Pons (tissue), 1 donor: ENCODE measurements around the gene COX19.
"Not testable (repeated sequence)": the region's sequence is repeated elsewhere in the genome, so short reads cannot be mapped to it uniquely, and the experiment has no call there.

Experiments
- DNase-seq: peaks from one replicate; pipeline ENCODE4 v3.0.0-alpha.2; 2016; ENCODE audit warnings: low spot score

COX19 gene

DNA sequence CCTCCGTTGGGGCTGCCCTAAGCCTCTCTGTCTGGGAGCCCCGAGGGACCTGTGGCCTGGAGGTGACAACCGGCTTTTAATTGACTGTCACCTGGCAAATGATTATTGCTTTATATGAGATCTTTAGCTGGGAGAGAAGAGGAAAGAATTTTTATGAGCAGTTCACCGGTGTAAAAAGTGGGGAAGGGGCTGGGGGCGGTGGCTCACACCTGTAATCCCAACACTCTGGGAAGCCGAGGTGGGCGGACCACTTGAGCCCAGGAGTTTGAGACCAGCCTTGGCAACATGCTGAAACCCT, 2.6 kb upstream of the COX19 start:
- DNase-seq = no peak

DNA sequence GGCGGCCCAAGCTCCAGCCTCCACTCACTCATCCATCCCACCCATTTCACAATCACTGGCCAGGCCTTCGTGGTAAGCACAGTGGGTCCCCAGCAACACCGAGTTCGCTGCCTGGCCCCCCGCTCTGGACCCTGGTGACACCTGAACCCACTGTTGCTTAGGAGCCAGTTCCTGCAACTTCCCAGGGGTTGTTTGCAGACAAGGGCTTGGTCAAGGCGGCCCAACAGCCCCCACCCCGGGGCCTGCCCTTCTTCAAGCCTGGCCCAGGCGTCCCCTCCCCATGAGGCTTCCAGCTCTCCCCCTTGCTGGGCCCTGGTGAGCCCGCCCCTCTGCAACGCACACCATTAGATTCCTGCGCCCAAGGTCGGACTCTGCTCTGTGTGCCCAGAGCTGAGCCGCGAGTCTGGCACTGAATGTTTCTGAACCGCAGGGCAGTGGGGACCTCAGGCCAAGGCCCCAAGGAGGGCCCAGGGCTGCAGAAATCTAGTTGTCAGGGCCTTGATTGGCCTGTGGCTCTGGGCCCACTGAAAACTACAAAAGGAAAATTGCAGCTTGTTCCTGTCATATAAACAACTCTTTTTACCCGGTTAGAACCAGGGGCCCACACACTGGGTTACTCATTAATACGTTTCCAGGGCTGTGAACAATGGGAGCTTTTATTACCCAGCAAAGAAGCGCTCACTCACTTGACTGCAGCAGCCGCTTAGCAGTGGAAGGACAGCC, 2.1 kb upstream of the COX19 start:
- peak; percentile 98 for DNase-seq

DNA sequence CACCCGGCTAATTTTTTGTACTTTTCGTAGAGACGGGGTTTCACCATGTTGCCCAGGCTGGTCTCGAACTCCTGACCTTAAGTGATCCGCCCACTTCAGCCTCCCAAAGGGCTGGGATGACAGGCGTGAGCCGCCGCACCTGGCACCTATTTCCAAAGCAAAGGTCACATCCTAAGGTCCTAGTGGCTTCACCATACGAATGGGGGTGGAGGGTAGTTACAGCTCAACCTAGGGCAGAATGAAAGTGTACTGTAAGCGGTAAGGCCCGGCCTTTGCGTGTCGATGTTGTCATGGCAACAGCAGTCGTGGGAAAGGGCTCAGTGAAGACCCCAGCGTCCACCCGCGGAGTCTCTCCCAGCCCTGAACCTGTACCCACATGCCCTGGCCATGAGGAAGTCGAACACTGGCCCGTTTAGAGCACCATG, 1.6 kb upstream of the COX19 start:
- DNase-seq = no peak

DNA sequence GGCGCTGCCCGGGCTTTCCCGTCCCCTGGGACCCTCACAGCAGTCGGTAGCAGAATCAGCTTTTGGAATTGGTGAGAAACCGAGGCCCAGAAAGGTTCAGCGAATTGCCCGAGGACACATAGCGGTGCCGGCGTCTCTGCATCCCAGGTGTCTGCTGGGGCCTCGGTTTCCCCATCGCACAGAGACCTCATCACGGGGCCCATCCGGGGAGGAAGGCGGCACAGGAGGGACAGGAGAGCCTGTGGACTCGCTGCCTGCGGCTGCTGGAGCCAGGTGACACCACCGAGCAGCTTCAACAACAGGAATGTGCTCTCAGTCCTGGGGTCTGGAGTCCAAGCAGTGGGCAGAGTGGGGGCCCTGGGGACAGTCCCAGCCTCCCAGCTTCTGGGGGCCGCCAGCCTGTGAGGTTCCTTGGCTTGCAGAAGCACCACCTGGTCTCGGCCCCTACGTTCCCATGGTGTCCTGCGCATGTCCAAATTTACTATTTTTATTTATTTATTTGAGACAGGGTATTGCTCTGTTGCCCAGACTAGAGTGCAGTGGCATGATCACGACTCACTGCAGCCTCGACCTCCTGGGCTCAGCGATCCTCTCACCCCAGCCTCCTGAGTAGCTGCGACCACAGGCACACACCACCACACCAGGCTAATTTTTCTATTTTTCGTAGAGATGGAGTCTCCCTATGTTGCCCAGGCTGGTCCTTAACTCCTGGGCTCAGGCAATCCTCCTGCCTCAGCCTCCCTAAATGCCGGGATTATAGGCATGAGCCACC, 539 bp upstream of the COX19 start:
- no peak for DNase-seq

DNA sequence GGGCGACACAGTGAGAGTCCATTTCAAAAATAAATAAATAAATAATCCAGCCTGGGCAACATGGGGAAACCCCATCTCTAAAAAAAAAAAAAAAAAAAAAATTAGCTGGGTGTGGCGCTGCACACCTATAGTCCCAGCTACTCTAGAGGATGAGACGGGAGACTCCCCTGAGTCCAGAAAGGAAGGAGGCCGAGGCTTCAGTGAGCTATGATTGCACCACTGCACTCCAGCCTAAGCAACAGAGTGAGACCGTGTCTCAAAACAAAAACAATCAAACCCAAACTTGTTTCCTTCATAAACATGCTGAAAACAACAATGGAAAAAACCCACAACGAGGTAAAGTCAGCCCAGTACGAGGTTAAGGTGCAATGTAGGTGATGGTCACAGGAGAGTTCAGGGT, 1.2 kb downstream of the COX19 start:
- no peak for DNase-seq

DNA sequence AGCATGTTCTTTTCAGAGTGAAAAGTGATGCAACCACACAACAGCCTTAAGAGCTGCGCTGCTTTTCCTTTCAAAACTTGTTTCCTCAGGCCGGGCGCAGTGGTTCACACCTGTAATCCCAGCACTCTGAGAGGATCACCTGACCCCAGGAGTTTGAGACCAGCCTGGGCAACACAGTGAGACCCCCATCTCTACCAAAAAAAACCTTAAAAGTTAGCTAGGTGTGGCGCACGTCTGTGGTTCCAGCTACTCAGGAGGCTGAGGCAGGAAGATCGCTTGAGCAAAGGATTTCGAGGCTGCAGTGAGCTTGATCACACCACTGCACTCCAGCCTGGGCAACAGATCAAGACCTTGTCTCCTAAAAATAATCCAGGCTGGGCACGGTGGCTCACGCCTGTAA, 2.0 kb downstream of the COX19 start:
- no peak for DNase-seq

DNA sequence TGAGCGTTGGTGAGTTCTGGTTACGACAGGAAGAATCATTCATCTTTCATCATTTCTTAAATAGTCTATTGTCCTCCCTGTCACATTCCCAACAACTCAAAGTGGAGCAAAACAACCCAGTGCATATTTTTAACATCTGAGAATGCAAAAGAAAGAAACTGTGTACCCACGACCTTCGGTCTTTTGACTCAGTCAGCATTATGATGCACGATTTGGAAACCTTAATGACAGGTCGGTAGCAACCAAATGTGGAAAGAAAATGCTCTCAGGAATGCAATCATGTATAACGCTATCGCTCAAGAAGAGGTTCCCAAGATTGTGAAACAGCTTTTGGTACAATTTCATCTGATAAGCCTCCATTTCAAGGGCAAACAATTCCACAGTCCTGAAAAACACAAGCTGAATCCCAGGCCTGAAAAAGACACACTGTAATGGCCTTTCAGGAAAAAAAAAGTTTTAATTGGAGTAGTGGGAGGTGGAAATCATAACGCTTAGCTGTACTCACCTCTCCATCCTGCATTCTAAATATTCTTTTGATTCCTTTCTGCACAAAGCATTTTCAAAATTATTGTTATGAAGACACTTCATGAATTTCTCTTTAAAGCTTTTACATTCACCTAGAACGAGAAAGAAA, 2.6 kb downstream of the COX19 start:
- no peak for DNase-seq

DNA sequence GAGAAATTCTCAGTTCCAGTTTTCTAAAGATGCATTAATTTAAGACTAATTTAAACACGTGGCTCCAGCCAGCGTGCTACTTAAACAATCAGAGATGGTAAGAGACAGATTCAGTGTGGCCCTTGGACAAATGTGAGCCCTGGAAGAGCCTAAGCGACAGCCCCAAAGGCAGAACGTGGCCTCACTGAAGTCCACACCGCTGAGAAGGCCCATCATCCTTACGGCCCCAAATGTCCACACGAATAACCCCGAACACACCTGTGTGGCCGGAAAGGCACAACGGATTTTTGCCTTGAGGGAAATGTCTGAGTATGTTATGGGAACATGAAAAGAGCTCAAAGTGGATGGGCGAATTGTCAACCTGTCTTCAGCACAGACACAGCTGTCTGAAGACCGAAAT, 3.2 kb downstream of the COX19 start:
- DNase-seq = no peak

DNA sequence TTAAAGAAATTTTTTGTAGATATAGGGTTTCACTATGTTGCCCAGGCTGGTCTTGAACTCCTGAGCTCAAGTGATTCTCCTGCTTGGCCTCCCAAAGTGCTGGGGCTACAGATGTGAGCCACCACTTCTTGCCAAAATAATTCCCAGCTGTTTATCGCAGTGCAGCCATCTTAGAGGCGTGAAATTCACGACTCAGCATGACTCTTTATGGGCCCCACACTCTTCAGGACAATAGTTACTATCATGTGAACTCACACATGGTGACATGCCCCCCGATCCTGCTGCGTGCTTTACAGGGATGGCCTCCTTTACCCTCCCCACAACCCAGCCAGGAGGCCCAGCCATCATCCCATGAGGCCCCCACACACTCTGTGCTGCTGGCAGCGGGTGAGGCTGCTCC, 4.6 kb downstream of the COX19 start:
- DNase-seq = no peak

DNA sequence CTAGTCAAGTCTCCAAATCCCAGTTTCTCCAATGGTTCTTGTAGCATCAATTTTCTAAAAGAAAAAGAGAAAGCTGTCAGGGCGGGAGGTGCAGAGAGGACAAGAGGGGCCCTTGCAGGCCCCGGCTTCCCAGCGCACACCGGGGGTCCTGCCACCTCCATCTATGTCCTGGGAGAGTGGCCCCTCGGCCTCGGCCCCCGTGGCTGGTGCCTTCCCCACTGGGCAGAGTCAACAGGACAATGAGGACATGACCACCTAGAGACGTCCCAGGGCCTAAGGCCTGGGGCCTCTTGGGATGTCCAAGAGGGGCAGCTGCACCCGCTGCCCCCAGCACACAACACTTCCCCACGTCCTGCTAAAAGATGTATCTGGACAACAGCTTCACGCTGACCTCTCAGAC, 5.9 kb downstream of the COX19 start:
- no peak for DNase-seq

DNA sequence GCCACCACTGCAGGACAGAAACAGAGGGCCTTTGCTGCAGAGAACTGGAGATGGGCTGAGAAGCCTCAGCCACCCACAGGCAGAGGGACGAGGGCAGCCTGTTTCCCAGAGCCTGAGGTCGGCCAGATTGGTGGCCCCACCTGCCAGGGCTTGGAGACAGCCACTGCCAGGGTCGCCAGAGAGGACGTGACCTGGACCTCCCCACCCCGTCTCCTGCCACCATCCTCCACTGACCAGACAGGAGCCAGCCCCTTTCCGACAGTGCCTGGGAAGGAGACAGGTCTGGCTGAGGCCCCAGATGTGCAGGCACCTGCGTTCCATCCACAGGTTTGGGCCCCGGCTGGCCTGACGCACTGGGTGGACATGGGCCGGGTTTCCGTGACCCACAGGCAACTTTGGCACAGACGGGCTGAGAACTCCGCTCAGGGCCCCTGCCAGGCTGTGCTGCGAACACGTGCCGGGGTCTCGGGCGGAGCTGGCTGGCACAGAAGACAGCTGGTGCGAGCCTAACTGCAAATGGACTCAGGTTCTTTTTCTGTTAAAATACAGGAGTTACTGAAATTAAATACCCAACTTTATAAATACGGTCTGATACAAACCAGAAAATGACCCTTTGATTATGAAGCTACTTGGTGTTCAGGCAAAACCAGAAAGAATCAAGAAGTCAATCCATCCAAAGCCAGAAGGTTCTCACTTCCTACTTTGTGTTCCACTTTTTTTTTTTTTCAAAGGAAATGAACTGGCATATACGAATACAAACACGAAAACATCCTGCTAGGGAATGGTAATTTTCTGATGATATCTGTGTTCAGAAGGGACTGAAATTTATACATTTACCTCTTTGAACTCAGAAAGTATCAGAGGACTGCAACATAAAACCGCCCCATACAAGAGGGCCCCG, 6.9 kb downstream of the COX19 start:
- DNase-seq = no peak

DNA sequence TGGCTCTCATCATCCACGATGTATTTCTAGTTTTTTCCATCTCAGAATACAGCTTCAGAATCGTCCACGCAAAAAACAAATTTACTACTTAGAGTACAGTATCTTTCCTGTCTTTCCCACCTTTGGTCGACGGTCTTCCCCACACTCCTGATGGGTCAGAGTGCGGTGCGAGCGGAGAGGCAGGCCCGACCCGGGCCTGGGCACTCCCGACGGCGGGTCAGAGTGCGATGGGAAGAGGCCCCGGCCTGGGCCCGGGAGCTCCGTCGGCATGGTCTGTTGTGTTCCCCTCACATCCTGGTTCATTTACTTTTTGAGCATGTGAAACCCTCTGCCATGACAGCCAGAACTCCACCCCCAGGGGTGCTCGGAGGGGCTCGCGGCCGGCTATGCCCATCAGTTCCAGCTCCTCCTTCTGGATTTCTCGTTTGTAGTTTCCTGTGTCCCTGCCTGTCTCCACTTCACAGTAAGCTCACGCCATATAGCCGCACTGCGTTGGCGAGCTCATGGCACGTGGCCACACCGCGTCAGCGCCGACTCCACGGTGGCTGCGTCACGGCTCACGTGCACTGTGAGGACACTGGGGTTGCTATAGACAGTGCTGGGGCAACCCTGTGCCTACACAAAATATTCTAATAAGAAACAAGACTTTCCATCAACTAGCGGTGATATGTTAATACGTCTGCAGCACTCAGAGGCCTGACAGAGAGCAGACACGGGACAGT, 7.8 kb downstream of the COX19 start:
- DNase-seq = no peak

DNA sequence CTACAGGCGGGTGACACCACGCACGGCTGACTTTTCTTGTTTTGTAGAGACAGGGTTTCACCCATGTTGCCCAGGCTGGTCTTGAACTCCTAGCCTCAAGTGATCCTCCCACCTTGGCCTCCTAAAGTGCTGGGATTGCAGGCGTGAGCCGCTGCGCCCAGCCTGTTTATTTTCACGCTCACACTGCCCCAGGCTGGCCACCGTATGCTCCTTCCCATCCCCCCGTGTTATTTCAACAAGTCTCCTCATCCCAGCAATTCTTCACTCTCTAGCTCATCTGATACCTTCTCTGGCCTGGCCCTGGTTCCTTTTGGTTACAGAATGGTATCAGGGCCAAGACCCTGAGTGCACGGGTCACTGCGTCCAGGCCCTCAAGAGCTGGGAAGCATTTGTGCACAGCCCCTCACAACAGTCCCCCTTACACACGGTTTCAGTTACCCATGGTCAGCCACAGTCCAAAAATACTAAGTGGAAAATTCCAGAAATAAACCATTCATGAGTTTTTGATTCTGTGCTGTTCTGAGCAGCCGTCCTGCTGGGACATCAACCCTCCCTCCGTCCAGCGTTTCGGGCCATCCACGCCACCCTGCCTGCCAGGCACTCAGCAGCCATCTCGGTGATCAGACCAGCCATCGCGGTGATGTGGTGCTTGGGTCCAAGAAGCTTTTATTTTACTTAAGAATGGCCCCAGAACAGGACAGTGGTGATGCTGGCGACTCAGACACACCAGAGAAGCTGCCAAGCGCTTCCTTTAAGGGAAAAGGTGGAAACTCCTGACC, 8.9 kb downstream of the COX19 start:
- DNase-seq = no peak

DNA sequence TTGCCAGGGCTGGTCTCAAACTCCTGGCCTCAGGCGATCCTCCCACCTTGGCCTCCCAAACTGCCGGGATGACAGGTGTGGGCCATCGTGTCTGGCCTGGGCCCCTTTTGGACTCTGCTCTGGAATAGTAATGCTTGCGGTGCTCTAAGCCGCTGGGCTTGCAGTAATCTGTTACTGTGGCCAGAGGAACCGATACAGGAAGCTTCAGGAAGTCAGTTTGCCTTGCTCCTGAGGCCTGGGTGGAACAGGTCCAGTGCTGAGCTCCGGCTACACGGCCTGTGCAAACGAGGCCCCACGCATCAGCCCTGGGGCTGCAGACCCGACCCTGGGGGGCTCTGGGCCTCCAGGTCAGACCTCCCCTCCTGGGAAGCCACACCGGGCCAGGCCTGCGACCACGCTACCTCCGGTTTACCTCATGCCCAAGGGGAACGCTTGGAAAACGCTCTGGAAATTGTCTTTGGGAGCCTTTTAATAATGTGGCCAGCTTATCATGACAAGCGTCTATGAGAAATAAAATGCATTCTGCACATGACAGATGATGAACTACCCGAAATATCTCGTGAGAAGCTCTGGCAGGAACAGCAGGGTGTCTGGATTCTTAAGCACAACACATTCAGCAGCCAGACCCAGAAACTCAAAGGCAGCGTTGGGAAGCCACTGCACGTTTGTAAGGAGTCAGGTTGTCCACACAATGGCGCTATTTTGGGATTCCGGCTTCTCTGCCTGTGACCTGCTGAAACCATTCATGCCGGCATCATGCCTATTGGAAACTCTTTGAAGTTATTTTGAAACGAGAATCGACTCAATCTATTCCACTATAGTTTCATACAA, 10.7 kb downstream of the COX19 start:
- DNase-seq = peak; percentile 73

DNA sequence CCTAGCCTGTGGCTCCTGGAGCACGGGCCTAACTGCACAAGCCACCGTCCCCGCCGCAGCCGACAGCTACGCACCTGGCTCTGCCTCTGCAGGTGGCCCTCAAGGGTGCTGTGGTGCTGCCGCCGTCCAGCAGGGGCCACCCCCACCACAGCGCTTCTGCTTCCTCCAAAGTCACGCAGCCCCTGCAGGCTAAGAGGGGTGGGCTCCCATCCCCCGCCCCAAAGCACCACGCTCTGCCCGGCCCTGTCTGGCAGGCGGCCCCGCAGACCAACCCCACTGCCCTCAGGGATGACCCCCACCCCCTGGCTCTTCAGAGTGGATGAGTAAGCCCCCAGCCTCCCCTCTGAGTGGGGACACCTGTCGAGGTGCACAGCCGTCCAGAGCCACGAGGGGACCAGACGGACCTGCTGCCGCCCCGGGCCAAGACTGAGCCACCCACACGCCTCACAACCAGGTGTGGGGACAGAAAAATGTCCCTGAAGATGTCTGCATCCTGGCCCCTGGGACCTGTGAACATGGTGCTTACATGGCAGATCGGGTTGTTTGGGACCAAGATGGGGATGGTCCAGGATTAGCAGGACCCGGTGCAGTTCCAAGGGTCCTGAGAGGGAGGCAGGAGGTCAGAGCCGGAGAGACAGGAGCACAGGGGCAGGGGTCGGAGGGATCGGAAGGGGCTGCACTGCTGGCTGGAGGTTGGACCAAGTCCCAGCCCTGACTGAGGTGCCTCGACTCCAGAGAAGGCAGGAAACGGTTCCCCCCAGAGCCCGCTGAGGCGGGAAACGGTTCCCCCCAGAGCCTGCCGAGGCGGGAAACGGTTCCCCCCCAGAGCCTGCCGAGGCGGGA, 11.9 kb downstream of the COX19 start:
- DNase-seq = no peak

DNA sequence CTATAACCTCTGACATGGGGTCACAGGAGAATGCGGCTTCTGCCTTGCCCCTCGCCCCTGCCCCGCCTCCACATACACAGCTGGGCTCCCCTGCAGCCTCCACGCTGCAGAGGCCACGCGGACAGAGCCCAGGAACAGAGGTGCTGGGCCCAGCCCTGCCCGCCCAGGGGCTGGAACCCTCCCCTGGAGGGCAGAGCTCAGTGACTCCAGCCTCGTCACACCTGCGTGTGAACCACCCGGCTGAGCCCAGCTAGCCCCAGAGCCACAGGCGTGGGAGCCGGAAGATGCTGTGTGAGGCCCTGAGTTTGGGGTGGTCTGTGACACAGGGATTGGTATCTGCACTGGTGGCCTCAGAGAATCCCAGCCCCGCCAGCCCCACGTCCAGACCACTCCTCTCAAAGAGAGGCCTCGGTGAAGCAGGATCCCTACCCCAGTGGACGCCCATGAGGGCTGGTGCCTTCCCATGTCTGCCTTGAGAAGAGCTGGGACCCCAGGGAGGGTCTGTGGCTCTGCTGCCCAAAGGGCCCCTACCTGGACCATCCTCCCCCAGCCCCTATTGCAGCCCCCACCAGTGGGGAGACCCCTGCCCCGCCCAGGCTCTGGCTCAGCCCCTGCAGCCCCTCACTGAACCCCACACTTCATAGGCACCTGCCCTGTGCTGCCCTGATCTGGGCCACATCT, 12.8 kb downstream of the COX19 start:
- DNase-seq = no peak

DNA sequence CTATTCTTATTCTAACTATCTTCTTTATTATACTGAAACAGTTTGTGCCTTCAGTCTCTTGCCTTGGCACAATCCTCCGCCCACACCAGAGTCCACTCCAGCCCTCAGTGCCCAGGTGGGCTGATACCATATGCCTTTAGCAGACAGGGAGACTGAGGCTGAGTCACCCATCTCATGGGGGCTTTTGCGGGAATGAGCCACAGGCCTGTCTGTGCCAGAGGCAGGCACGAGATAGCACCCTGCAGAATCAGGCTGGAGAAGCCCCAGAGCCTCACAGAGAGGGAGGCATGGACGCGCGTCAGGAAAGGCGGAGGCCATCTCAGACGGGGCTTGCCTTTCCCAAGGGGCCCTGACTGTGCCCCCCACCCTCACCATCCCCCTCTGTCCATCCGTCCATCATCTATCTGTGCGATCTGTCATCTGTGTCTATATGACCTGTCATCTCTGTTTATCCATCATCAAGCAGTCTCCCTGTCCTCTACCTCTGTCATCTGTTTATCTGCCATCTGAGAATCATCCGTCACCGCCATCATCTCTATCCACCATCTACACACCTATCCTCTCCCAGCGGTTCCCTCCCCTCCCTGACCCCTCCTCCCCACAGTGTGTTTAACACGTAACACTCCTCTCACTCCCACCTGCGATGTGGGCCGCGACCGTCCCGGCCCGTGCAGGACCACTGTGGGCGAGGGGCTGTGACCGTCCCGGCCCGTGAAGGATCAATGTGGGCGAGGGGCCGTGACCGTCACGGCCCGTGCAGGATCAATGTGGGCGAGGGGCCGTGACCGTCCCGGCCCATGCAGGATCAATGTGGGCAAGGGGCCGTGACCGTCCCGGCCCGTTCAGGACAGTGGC, 13.6 kb downstream of the COX19 start:
- DNase-seq = no peak

DNA sequence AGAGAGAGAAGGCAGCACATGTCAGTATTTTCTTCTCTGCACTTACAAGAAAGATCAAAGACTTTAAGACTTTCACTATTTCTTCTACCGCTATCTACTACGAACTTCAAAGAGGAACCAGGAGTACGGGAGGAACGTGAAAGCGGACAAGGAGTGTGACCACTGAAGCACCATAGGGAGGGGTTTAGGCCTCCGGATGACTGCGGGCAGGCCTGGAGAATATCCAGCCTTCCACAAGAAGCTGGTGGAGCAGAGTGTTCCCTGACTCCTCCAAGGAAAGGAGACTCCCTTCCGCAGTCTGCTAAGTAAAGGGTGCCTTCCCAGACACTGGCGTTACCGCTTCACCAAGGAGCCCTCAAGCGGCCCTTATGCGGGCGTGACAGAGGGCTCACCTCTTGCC, 14.4 kb downstream of the COX19 start:
- DNase-seq = not testable (repeated sequence)
